SK-N-SH treated with all-trans-retinoic acid at 6 μM for 48 hours (cell line): ENCODE results near the gene SLC6A6.

Experiments
- ATAC-seq: fragments of 200-7000 bp; cut with Tn5 transposase; 3 replicates; pipeline ENCODE4 v1.9.1; 2020; ENCODE audit warnings: mild to moderate bottlenecking, moderate library complexity
- ARNTL ChIP-seq: fragments of 450-650 bp; formaldehyde crosslinking; IDR thresholded peaks from 2 replicates; pipeline ENCODE4 v1.5.0; 2020; ENCODE audit warnings: low read depth, mild to moderate bottlenecking, moderate library complexity, borderline replicate concordance
- BACH2 ChIP-seq: fragments of 250-450 bp; sonication (Bioruptor Pico); IDR thresholded peaks from 2 replicates; pipeline ENCODE4 v1.9.0; 2021; ENCODE audit warnings: mild to moderate bottlenecking, borderline replicate concordance
- CREB5 ChIP-seq: fragments of 250-450 bp; sonication (Bioruptor Pico); IDR thresholded peaks from 2 replicates; pipeline ENCODE4 v1.5.1; 2020; ENCODE audit warnings: low read depth, mild to moderate bottlenecking, moderate library complexity
- CSDC2 ChIP-seq: fragments of 250-450 bp; sonication (Bioruptor Pico); IDR thresholded peaks from 2 replicates; pipeline ENCODE4 v1.5.0; 2020; ENCODE audit warnings: mild to moderate bottlenecking, moderate library complexity
- CSRNP3 ChIP-seq: fragments of 250-450 bp; sonication (Bioruptor Pico); IDR thresholded peaks from 2 replicates; pipeline ENCODE4 v1.5.1; 2021; ENCODE audit warnings: mild to moderate bottlenecking, moderate library complexity
- ESRRG ChIP-seq: fragments of 250-450 bp; sonication (Bioruptor Pico); IDR thresholded peaks from 2 replicates; pipeline ENCODE4 v1.6.1; 2021; ENCODE audit warnings: mild to moderate bottlenecking
- GLIS3 ChIP-seq: fragments of 250-450 bp; sonication (Bioruptor Pico); IDR thresholded peaks from 2 replicates; pipeline ENCODE4 v1.5.0; 2020; ENCODE audit warnings: mild to moderate bottlenecking, moderate library complexity
- ISL1 ChIP-seq: fragments of 250-450 bp; sonication (Bioruptor Pico); IDR thresholded peaks from 2 replicates; pipeline ENCODE4 v2.1.2; 2022; ENCODE audit warnings: mild to moderate bottlenecking, moderate library complexity
- OSR1 ChIP-seq: fragments of 250-450 bp; sonication (Bioruptor Pico); IDR thresholded peaks from 2 replicates; pipeline ENCODE4 v1.8.0; 2022; ENCODE audit warnings: moderate library complexity, mild to moderate bottlenecking, inconsistent platforms
- PATZ1 ChIP-seq: fragments of 250-450 bp; sonication (Bioruptor Pico); IDR thresholded peaks from 2 replicates; pipeline ENCODE4 v1.8.0; 2020; ENCODE audit warnings: mild to moderate bottlenecking, moderate library complexity, borderline replicate concordance
- POU6F1 ChIP-seq: fragments of 250-450 bp; sonication (Bioruptor Pico); IDR thresholded peaks from 2 replicates; pipeline ENCODE4 v1.8.0; 2021; ENCODE audit warnings: low read depth, mild to moderate bottlenecking, moderate library complexity, borderline replicate concordance
- PPARA ChIP-seq: fragments of 250-450 bp; sonication (Bioruptor Pico); IDR thresholded peaks from 2 replicates; pipeline ENCODE4 v1.5.0; 2020; ENCODE audit warnings: mild to moderate bottlenecking, borderline replicate concordance
- RARB ChIP-seq: fragments of 250-450 bp; sonication (Bioruptor Pico); IDR thresholded peaks from 2 replicates; pipeline ENCODE4 v1.8.0; 2021; ENCODE audit warnings: mild to moderate bottlenecking, moderate library complexity
- SNAI2 ChIP-seq: fragments of 250-450 bp; sonication (Bioruptor Pico); IDR thresholded peaks from 2 replicates; pipeline ENCODE4 v1.5.0; 2020; ENCODE audit warnings: mild to moderate bottlenecking, moderate library complexity
- TOX ChIP-seq: fragments of 250-450 bp; sonication (Bioruptor Pico); IDR thresholded peaks from 2 replicates; pipeline ENCODE4 v1.8.0; 2021; ENCODE audit warnings: mild to moderate bottlenecking, moderate library complexity, borderline replicate concordance
- TSHZ2 ChIP-seq: fragments of 250-450 bp; sonication (Bioruptor Pico); IDR thresholded peaks from 2 replicates; pipeline ENCODE4 v1.5.0; 2020; ENCODE audit warnings: mild to moderate bottlenecking, moderate library complexity
- ZC3H10 ChIP-seq: fragments of 250-450 bp; sonication (Bioruptor Pico); IDR thresholded peaks from 2 replicates; pipeline ENCODE4 v1.5.1; 2021; ENCODE audit warnings: mild to moderate bottlenecking, moderate library complexity
- ZFP3 ChIP-seq: fragments of 250-450 bp; sonication (Bioruptor Pico); IDR thresholded peaks from 2 replicates; pipeline ENCODE4 v1.5.0; 2020; ENCODE audit warnings: mild to moderate bottlenecking, moderate library complexity
- ZFP30 ChIP-seq: fragments of 450-650 bp; formaldehyde crosslinking; IDR thresholded peaks from 2 replicates; pipeline ENCODE4 v1.5.0; 2022; ENCODE audit warnings: mild to moderate bottlenecking, moderate library complexity
- ZNF70 ChIP-seq: fragments of 450-650 bp; formaldehyde crosslinking; IDR thresholded peaks from 2 replicates; pipeline ENCODE4 v1.5.0; 2020; ENCODE audit warnings: mild to moderate bottlenecking, moderate library complexity
- ZNF8 ChIP-seq: fragments of 450-650 bp; formaldehyde crosslinking; IDR thresholded peaks from 2 replicates; pipeline ENCODE4 v1.5.0; 2020; ENCODE audit warnings: mild to moderate bottlenecking, moderate library complexity

Gene SLC6A6

GRCh38 chr3:14375192-14375591, 27.2 kb upstream of the SLC6A6 start:
- TF ChIP-seq CSDC2 (no peak), OSR1 (CRISPR knock-in tag) (no peak), CSRNP3 (CRISPR knock-in tag) (no peak), GLIS3 (no peak), ISL1 (CRISPR knock-in tag) (no peak), BACH2 (no peak), TSHZ2 (CRISPR knock-in tag) (no peak), ZC3H10 (CRISPR knock-in tag) (no peak), ZNF8 (no peak), ZNF70 (CRISPR knock-in tag) (no peak), RARB (CRISPR knock-in tag) (no peak), ARNTL (no peak)
- ATAC-seq: no peak

GRCh38 chr3:14376348-14377043, 25.9 kb upstream of the SLC6A6 start:
- TF ChIP-seq ZFP3 (CRISPR knock-in tag) (no peak), CSRNP3 (CRISPR knock-in tag) (no peak), OSR1 (CRISPR knock-in tag) (no peak), CSDC2 (no peak), TSHZ2 (CRISPR knock-in tag) (no peak), TOX (no peak), RARB (CRISPR knock-in tag) (no peak), ZFP30 (no peak), PPARA (CRISPR knock-in tag) (no peak), SNAI2 (CRISPR knock-in tag) (no peak), ARNTL (no peak), BACH2 (no peak), GLIS3 (no peak)
- ATAC-seq: no peak

- TF ChIP-seq TOX (no peak), ARNTL (no peak)
- no peak for ATAC-seq
Observed at GRCh38 chr3:14377044-14377837, 25.2 kb upstream of the SLC6A6 start.

GRCh38 chr3:14377838-14378169, 24.6 kb upstream of the SLC6A6 start:
- no peak for ATAC-seq

More at GRCh38 chr3:14377838-14378169, 24.6 kb upstream of the SLC6A6 start:
- no peak for TF ChIP-seq ESRRG (CRISPR knock-in tag)
- no peak for TF ChIP-seq ZC3H10 (CRISPR knock-in tag)
- no peak for TF ChIP-seq POU6F1 (CRISPR knock-in tag)
- no peak for TF ChIP-seq PPARA (CRISPR knock-in tag)
- TF ChIP-seq ZNF8: no peak
- TF ChIP-seq CREB5 (CRISPR knock-in tag): no peak
- no peak for TF ChIP-seq PATZ1 (CRISPR knock-in tag)
- TF ChIP-seq GLIS3: no peak
- TF ChIP-seq ARNTL: no peak
- TF ChIP-seq ZFP3 (CRISPR knock-in tag): no peak
